GM19438 (cell line): ENCODE data around the gene CBLN1.
A peak's percentile ranks its signal among the peaks of the same experiment; 100 is the strongest.

Source experiments
- ATAC-seq: cut with Tn5 transposase; IDR thresholded peaks from one replicate; pipeline ENCODE4 v1.9.1; 2021; ENCODE audit warnings: low read depth; ENCODE audit not compliant: unreplicated experiment

CBLN1 gene

GRCh38 chr16:49281480-49281842, at the start of gene CBLN1:
Gene CBLN1, minus strand, starts transcription at chr16:49281838. Its CDS starts 373 bp downstream, at chr16:49281465.
- peak; percentile 7 for ATAC-seq

- ATAC-seq = no peak
These were observed 49.0 kb upstream of the CBLN1 start for GRCh38 chr16:49330562-49331201.

GRCh38 chr16:49328325-49328724, 46.7 kb upstream of the CBLN1 start:
- no peak for ATAC-seq

- no peak for ATAC-seq
These were observed 45.8 kb upstream of the CBLN1 start for GRCh38 chr16:49327466-49327865.

GRCh38 chr16:49324703-49325102, 43.1 kb upstream of the CBLN1 start:
- no peak for ATAC-seq

GRCh38 chr16:49315602-49316001, 34.0 kb upstream of the CBLN1 start:
- ATAC-seq = no peak

GRCh38 chr16:49312389-49312985, 30.8 kb upstream of the CBLN1 start:
- no peak for ATAC-seq

GRCh38 chr16:49311823-49312222, 30.2 kb upstream of the CBLN1 start:
- ATAC-seq = no peak

GRCh38 chr16:49307176-49307575, 25.5 kb upstream of the CBLN1 start:
- no peak for ATAC-seq

GRCh38 chr16:49305406-49305805, 23.8 kb upstream of the CBLN1 start:
- no peak for ATAC-seq

- no peak for ATAC-seq
These were observed 10.8 kb upstream of the CBLN1 start for GRCh38 chr16:49292413-49292812.

- no peak for ATAC-seq
These were observed 5.9 kb upstream of the CBLN1 start for GRCh38 chr16:49287572-49287971.

GRCh38 chr16:49284962-49285361, 3.3 kb upstream of the CBLN1 start:
- no peak for ATAC-seq

GRCh38 chr16:49283376-49284049, 1.9 kb upstream of the CBLN1 start:
- ATAC-seq = no peak

- ATAC-seq = no peak
These were observed 1.2 kb upstream of the CBLN1 start for GRCh38 chr16:49282690-49283375.

GRCh38 chr16:49281843-49282642, 405 bp upstream of the CBLN1 start:
- ATAC-seq = peak; percentile 86

GRCh38 chr16:49280841-49281371, 732 bp downstream of the CBLN1 start:
- ATAC-seq = no peak

- no peak for ATAC-seq
These were observed 1.4 kb downstream of the CBLN1 start for GRCh38 chr16:49280105-49280741.

GRCh38 chr16:49278944-49279725, 2.5 kb downstream of the CBLN1 start:
- ATAC-seq = no peak
